Ovary (tissue), 9 donors: ENCODE results near the gene ESRRG. TPM values are rescaled to one million over a fixed set of nuclear protein-coding genes. Genes with fewer than 3 reads are reported as not detected.

Experiments
- DNase-seq, 5 donors: peaks; one replicate each; pipeline ENCODE4 v3.0.0-alpha.2; 2019 to 2020
- H3K27ac ChIP-seq, 2 donors: fragments of 200-600 bp; one replicate each; pipeline versions ENCODE4 v1.5.1 to v1.8.0; 2019 to 2022
- H3K27me3 ChIP-seq: fragments of 200-600 bp; one replicate; pipeline ENCODE4 v1.8.0; 2022
- H3K36me3 ChIP-seq: fragments of 200-600 bp; sonication (generic); one replicate; pipeline ENCODE4 v1.5.1; 2019
- H3K4me1 ChIP-seq: one replicate; pipeline ENCODE4 v1.8.1; 2013; ENCODE audit warnings: mild to moderate bottlenecking, moderate library complexity; ENCODE audit not compliant: insufficient read depth
- H3K4me3 ChIP-seq: fragments of 200-600 bp; sonication (generic); one replicate; pipeline ENCODE4 v1.5.1; 2017
- H3K9me3 ChIP-seq, 2 donors: fragments of 200-600 bp in 1 of 2; sonication (generic) in 1 of 2; one replicate each; pipeline versions ENCODE4 v1.5.1 to v1.8.1; 2013 to 2019; ENCODE audit warnings: mild to moderate bottlenecking in 1 of 2, moderate library complexity in 1 of 2
- EP300 ChIP-seq: sonication (generic); formaldehyde crosslinking; IDR thresholded peaks from one replicate; pipeline ENCODE4 v1.6.1; 2017; ENCODE audit warnings: antibody characterized with exemption
- POLR2A ChIP-seq: fragments of 450-650 bp; IDR thresholded peaks from one replicate; pipeline ENCODE4 v1.6.1; 2017; ENCODE audit warnings: antibody characterized with exemption, mild to moderate bottlenecking, moderate library complexity
- WGBS, 3 donors: extraction: QIAGEN DNeasy Blood & Tissue Kit in 1 of 3; methylation state at CpG; one replicate each; pipeline versions ENCODE4 v1.1.5 to v1.1.7; 2013 to 2017; 5-methylcytosine and 5-hydroxymethylcytosine counted together
- intact Hi-C, 4 donors: fragments of 100-400 bp; cut with DNase I; formaldehyde crosslinking; loops; one replicate each; pipeline versions ENCODE4 v1.11.0 to v1.15.1; 2022 to 2023
- polyA plus RNA-seq, 2 donors: library from polyadenylated mRNA; stranded (reverse); fragments of 200-250 nt in 1 of 2; fragments of 350-450 nt in 1 of 2; fragmentation: Illumina TruSeq in 1 of 2; extraction: RNeasy Lipid Tissue Mini Kit (QIAGEN cat#74804) in 1 of 2; gene quantifications; one replicate each; pipeline ENCODE4 v1.2.3, GENCODE V29; 2013 to 2014
- total RNA-seq, 7 donors: library from RNA; depleted of rRNA in 2 of 7; stranded (reverse); fragments of >200 nt in 2 of 7; fragmentation: NEBNext Ultra II Directional in 3 of 7; extraction: Animal tissue kit (Norgen Biotek cat#: 25700) in 3 of 7; gene quantifications; one replicate each; pipeline versions ENCODE4 v1.1.0 to v1.2.4, GENCODE V29; 2016 to 2023
- TF ChIP-seq, protein P1 (sequence below), 3 donors: fragments of 450-650 bp in 2 of 3; fragments of 200-600 bp in 1 of 3; IDR thresholded peaks; one replicate each; pipeline versions ENCODE4 v1.5.1 to v1.8.0; 2016 to 2022; ENCODE audit warnings: antibody characterized with exemption in 3 of 3, mild to moderate bottlenecking in 1 of 3
- donor health status: DM: no; HTN: no; CAD: no; lungs with moderate emphysema.
- donor health status: DM: no; HTN: no; CAD: no.
- donor health status: Bipolar disorder and iron deficiency.
- donor health status: DM: yes; HTN: yes; CAD: no.
- donor health status: DM: no; HTN: no; CAD: no.
- donor health status: DM: yes; HTN: yes; CAD: no.

ESRRG gene
- total and polyA plus RNA-seq, 9 donors, result 0.07 to 3.2 (median 1.2) TPM

DNA sequence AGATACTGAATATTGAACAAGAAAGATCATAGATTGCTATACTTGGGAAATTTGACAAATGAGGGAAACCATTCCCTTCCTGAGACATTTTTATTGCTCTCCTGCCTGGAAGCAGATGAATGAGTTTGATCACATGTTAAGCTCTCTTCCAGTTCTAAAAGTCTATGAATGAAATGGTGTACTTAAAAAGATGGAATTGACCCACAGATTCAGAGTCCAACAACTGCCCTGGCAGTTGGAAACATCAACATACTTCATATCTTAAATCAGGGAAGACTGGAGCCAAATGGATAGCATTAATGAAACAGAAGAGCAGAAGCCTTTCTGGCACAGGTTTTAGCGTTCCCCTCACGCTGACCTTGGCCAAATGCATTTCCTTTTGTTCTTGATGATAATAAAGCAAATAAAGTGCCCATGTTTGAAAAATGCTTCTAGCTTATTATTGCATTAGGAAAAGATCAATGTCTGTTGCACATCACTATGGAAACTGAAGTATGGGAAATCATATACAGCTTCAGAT, 142.6 kb downstream of the ESRRG start:
- TF ChIP-seq, protein P1, sequence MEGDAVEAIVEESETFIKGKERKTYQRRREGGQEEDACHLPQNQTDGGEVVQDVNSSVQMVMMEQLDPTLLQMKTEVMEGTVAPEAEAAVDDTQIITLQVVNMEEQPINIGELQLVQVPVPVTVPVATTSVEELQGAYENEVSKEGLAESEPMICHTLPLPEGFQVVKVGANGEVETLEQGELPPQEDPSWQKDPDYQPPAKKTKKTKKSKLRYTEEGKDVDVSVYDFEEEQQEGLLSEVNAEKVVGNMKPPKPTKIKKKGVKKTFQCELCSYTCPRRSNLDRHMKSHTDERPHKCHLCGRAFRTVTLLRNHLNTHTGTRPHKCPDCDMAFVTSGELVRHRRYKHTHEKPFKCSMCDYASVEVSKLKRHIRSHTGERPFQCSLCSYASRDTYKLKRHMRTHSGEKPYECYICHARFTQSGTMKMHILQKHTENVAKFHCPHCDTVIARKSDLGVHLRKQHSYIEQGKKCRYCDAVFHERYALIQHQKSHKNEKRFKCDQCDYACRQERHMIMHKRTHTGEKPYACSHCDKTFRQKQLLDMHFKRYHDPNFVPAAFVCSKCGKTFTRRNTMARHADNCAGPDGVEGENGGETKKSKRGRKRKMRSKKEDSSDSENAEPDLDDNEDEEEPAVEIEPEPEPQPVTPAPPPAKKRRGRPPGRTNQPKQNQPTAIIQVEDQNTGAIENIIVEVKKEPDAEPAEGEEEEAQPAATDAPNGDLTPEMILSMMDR (IDR thresholded peaks at IDR 0.05), result no peak
- TF ChIP-seq POLR2A, result no peak
- TF ChIP-seq EP300, result no peak
- DNase-seq, result no peak
- Histone ChIP-seq H3K27ac (no peak overlapping the region), H3K27me3 (no peaks in the 10 kb centered on the region), H3K4me3 (no peak overlapping the region), H3K36me3 (no peaks in the 10 kb centered on the region), H3K9me3 (no peaks in the 10 kb centered on the region), H3K4me1 (no peaks in the 10 kb centered on the region)
- intact Hi-C loops, result no loop called here
- 6 to 8% (median 7%) methylated on average over 2 of the region's 2 CpGs for WGBS, 3 donors

DNA sequence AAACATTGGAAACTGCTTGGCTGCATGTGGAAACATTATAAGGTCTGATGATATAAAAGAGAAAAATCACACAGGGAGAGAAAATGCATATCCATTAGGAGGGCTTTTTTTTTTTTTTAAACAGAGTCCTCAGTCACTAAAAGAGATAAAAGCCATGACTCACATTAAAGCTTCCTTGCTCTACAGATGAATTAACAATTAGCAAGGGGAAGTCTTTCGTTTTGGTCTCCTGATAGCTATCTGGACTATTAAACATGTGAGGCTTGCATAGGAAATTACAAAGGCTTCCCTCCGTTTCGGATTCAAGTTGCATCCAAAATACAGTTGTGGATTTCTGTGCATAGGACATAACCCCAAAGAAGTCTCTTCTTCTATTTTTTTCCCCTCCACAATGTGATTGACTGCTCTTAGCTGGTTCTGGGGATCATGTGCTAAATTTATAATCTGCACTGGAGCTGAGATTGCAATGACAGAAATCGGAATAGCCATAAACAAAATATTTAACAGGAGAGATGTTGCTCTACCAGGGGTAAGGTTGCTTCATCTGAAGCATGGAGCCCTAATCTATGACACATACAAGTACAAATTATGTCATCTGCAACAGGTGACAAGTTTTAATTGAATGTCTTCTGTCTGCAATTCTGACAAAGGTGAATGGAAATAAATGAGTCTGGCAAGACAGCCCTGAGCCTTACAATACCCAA, 146.8 kb downstream of the ESRRG start:
- intact Hi-C loops, result no loop called here
- DNase-seq, result no peak
- no peaks in the 10 kb centered on the region for H3K27me3 ChIP-seq
- TF ChIP-seq, protein P1 (IDR thresholded peaks at IDR 0.05), result no peak
- TF ChIP-seq POLR2A, result no peak
- no peaks in the 10 kb centered on the region for H3K36me3 ChIP-seq
- no peak overlapping the region for H3K27ac ChIP-seq
- no peaks in the 10 kb centered on the region for H3K4me1 ChIP-seq
- H3K9me3 ChIP-seq, result no peaks in the 10 kb centered on the region
- WGBS, 3 donors, result 39 to 44% (median 44%) methylated on average over 4 of the region's 4 CpGs
- no peak overlapping the region for H3K4me3 ChIP-seq

DNA sequence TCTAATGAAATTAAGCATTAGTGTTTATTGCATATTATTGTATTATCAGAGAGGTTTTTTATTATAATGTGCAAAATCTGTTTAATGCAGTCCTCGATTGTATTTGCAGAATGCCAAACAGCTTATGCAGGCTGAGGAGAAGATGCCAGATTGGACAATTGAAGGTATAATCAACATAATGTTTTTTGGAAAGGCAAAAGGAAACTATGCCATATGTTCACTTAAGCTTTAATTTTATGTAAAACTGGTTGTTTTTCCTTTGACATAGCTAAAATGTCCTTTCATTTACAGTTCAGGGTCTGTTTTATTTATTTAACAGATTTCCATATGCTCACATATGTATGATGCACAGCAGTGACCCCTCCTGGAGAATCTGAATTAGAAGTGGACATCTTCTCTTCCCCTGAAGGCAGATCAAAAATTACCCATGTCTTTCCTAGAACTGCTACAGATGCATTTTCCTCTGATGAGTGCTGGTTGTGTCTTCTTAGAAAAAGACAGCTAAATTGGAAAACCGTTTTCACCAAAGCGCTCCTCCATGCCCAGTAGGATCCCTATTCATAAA, 156.5 kb downstream of the ESRRG start:
- Histone ChIP-seq H3K27me3 (no peaks in the 10 kb centered on the region), H3K36me3 (no peaks in the 10 kb centered on the region), H3K4me1 (no peaks in the 10 kb centered on the region), H3K9me3 (no peaks in the 10 kb centered on the region), H3K27ac (no peak overlapping the region), H3K4me3 (no peak overlapping the region)
- DNase-seq, result no peak
- intact Hi-C loops, result no loop called here
- TF ChIP-seq POLR2A, result no peak
- TF ChIP-seq, protein P1 (IDR thresholded peaks at IDR 0.05), result no peak
- no peak for TF ChIP-seq EP300
- 36 to 86% (median 56%) methylated on average over 3 of the region's 3 CpGs for WGBS, 3 donors

DNA sequence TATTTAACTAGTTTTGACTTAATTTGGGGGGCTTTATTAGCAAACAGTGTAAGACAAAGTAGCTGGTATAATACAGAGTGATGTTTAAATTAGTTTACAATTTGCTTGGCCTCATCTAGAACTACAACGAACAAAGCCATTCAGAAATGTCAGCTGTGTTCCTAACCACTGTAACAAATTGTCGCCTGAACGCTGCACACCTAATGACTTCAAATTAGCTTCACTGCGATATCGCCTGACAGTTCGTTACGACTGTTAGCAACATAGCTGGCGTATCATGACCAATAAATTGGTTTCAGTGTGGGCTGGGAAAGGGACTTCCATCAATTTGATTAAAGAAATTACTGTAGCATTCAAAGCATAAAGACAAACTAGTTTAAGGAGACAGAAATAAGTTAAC, 160.1 kb downstream of the ESRRG start:
- H3K4me1 ChIP-seq, result no peaks in the 10 kb centered on the region
- no peak overlapping the region for H3K27ac ChIP-seq
- intact Hi-C loops, result no loop called here
- H3K36me3 ChIP-seq, result no peaks in the 10 kb centered on the region
- no peak overlapping the region for H3K4me3 ChIP-seq
- no peaks in the 10 kb centered on the region for H3K27me3 ChIP-seq
- H3K9me3 ChIP-seq, result no peaks in the 10 kb centered on the region
- no peak for DNase-seq
- TF ChIP-seq POLR2A, result no peak
- TF ChIP-seq EP300, result no peak
- TF ChIP-seq, protein P1 (IDR thresholded peaks at IDR 0.05), result no peak
- 74 to 85% (median 85%) methylated on average over 8 of the region's 8 CpGs for WGBS, 3 donors
